ENCODE data around the gene GAB2.
"Not testable (repeated sequence)": the region's sequence is repeated elsewhere in the genome, so short reads cannot be mapped to it uniquely, and the experiment has no call there.

DNA sequence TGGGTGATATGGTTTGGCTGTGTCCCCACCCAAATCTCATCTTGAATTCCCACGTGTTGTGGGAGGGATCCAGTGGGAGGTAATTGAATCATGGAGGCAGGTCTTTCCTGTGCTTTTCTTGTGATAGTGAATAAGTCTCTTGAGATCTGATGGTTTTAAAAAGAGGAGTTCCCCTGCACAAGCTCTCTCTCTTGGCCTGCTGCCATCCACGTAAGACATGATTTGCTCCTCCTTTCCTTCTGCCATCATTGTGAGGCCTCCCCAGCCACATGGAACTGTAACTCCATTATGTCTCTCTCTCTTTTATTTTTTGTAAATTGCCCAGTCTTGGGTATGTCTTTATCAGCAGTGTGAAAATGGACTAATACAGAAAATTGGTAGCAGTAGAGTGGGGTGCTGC is 145.8 kb downstream of the GAB2 start:
- TF ChIP-seq, protein P1, sequence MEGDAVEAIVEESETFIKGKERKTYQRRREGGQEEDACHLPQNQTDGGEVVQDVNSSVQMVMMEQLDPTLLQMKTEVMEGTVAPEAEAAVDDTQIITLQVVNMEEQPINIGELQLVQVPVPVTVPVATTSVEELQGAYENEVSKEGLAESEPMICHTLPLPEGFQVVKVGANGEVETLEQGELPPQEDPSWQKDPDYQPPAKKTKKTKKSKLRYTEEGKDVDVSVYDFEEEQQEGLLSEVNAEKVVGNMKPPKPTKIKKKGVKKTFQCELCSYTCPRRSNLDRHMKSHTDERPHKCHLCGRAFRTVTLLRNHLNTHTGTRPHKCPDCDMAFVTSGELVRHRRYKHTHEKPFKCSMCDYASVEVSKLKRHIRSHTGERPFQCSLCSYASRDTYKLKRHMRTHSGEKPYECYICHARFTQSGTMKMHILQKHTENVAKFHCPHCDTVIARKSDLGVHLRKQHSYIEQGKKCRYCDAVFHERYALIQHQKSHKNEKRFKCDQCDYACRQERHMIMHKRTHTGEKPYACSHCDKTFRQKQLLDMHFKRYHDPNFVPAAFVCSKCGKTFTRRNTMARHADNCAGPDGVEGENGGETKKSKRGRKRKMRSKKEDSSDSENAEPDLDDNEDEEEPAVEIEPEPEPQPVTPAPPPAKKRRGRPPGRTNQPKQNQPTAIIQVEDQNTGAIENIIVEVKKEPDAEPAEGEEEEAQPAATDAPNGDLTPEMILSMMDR (IDR thresholded peaks at IDR 0.05 in 2 of 3, conservative IDR thresholded peaks at IDR 0.05 in 1 of 3; ENCODE audit: control insufficient read depth in 2 of 3, extremely low read depth in 1 of 3, insufficient read depth in 1 of 3, low read depth in 3 of 3, low read length in 3 of 3), result not testable (repeated sequence)
- TF ChIP-seq SMAD1 (IDR thresholded peaks at IDR 0.05; ENCODE audit: low read depth, partially characterized antibody); ZNF274 (IDR thresholded peaks at IDR 0.05; ENCODE audit: insufficient read depth, insufficient read length): not testable (repeated sequence)
